CD4-positive, alpha-beta T cell treated with Interleukin-4 for 4 hours (primary cell): ENCODE measurements around the gene CPN1.
"Not testable (repeated sequence)": the region's sequence is repeated elsewhere in the genome, so short reads cannot be mapped to it uniquely, and the experiment has no call there.

Experiments used
- DNase-seq: peaks from one replicate; pipeline ENCODE4 v3.0.0-alpha.2; 2020

The CPN1 gene

GRCh38 chr10:100081075-100082001 lies at the start of gene CPN1:
Gene CPN1, minus strand, starts transcription at chr10:100081869. Its CDS starts 244 bp downstream, at chr10:100081625.
- DNase-seq, result no peak

DNA sequence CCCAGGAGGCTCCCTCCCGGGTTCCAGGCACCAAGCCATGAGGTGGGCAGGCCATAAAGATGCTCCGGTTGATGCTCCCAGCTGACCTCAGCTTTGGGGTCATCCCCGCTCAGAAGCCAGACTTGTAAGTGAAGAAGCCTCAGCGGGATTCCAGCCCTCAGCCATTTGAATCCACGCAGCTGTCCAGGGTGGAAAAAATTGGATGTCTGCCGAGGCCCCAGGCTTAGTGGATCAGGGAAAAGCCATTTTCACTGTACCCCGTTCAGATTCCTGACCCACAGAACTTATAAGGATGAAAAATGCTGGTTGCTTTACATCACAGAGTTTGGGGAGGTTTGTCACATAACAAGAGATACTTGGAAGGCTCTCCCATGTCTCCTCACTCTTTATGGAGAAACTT lies 49.2 kb upstream of the CPN1 start:
- no peak for DNase-seq

GRCh38 chr10:100129424-100129823 lies 47.8 kb upstream of the CPN1 start:
- no peak for DNase-seq

GRCh38 chr10:100128951-100129350 lies 47.3 kb upstream of the CPN1 start:
- no peak for DNase-seq

GRCh38 chr10:100125335-100125734 lies 43.7 kb upstream of the CPN1 start:
- not testable (repeated sequence) for DNase-seq

GRCh38 chr10:100124097-100124496 lies 42.4 kb upstream of the CPN1 start:
- DNase-seq, result no peak

DNA sequence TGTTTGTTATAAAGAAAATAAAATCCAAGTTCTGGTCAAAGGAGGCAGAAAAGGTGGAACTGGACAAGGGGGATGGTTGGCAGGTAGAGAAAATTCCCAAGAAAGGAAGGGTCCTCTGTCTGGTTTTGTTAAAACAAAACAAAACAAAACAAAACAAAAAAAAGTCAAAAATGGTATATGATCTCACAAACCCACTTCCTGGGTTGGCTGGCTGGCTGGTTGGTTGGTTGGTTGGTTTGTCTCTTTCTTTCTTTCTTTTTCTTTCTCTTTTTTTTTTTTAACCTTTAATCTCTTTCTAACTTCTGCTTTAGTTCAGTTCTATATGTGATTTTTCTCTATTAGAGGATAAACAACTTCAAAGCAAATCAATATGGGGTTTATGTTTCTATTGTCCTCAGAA lies 41.1 kb upstream of the CPN1 start:
- DNase-seq, result no peak

DNA sequence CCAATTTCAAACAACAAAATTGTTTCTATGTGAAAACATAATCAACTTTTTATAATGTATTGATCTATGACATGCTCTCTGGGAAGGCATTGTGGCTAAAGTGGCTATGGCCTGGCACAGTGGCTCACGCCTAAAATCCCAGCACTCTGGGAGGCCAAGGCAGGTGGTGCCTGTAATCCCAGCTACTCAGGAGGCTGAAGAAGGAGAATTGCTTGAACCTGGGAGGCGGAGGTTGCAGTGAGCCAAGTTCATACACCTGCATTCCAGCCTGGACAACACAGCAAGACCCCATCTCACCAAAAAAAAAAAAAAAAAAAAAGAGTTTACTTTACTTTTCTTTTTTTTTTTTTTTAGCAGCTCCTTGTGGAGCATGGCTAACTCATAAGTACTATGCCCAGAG lies 38.9 kb upstream of the CPN1 start:
- no peak for DNase-seq

GRCh38 chr10:100119726-100120125 lies 38.1 kb upstream of the CPN1 start:
- no peak for DNase-seq

GRCh38 chr10:100114976-100115770 lies 33.5 kb upstream of the CPN1 start:
- no peak for DNase-seq

DNA sequence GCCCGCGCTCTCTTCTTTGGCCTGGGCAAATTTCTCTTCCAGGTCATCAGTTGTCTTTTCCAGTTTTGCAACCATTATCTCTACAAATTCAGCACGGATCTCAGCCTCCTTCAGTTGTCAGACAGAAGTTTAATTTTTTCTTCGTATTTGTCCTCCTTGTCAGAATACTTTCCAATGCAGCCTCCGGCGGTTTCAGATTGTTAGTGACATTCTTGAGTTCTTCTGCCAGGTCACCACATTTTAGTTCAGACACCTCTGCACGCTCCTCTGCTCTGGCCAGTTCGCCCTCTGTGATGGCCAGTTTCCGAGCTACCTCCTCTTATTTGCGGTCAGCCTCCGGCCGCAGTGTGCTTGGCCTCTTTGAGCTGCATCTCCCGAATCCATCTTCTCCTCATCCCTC lies 32.8 kb upstream of the CPN1 start:
- DNase-seq, result no peak

DNA sequence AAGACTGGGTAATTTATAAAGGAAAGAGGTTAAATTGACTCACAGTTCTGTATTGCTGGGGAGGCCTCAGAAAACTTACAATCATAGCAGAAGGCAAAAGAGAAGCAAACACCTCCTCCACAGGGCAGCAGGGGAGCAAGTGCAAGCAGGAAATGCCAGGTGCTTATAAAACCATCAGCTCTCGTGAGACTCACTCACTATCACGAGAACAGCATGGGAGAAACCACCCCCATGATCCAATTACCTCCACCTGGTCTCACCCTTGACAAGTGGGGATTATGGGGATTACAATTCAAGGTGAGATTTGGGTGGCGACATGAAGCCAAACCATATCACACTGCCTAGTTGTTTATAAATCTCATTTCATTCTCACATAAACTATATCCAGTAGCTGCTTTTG lies 28.0 kb upstream of the CPN1 start:
- DNase-seq, result no peak

DNA sequence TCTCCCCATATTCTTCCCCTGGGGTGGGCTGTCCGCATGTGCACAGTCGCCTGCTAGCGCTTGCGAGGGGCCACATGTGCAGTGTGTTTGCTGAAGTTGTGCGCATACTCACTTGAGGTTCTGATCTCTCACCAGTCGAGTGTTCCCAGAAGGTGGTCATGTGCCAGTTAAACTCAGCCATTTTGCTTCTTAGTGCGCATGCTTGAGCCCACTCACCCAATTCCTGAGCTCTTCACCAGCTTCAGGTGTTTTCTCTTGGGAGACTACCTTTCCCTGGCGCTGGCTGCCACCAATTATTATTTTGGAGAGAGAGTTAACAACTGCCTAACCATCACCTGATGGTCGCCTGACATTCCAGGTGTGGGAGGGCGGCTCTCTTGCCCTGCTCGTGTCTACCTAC lies 25.2 kb upstream of the CPN1 start:
- DNase-seq, result no peak

DNA sequence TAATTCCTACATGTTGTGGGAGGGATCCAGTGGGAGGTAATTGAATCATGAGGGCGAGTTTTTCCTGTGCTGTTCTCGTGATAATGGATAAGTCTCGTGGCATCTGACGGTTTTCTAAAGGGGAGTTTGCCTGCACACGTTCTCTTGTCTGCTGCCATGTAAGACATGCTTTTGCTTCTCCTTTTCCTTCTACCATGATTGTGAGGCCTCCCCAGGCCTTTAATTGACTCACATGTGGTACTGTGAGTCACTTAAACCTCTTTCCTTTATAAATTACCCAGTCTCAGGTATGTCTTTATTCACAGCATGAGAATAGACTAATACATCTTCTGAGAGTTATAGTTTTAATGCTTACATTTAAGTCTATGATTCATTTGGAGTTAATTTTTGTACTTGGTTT lies 22.6 kb upstream of the CPN1 start:
- DNase-seq, result no peak

GRCh38 chr10:100103581-100103980 lies 21.9 kb upstream of the CPN1 start:
- DNase-seq, result no peak

DNA sequence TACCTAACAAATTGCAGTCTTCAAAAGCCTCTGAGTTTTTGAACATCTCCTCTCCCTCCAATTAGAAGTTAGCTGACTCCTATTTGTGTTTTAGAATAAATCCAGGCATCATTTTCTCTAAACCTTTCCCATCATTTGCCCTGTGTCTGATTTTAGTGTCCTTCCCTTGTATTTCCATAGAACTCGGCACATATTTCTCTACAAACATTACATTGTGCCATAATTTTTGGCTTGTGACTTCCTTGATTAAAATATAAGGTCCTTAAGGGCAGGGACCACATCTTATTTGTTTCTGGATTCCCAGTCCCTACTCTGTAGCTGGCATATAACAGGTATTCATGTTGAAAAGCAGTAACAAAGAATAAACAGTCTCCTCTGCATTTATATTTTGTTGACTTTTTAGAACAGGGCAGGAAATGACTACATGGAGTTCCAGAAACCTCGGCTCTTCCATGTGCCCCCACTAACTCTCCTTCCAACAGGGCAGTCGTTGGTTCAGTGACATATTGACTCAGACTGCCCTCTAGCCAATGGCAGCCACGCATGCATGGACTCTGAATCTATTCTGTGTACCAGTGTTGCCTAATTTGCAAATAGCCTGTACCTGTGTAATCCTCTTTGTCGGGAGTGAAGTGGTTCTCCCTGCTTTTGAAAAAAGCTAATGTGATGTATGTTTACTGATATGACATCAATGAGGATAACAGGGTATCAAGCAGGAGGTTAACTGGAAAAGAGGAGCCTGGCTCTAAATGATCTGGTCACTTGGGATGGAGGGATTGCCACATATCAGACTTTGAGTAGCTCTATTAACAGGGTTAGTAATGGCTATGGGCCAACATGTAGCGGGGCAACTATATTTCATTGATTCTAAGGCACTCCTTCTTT lies 19.8 kb upstream of the CPN1 start:
- no peak for DNase-seq

DNA sequence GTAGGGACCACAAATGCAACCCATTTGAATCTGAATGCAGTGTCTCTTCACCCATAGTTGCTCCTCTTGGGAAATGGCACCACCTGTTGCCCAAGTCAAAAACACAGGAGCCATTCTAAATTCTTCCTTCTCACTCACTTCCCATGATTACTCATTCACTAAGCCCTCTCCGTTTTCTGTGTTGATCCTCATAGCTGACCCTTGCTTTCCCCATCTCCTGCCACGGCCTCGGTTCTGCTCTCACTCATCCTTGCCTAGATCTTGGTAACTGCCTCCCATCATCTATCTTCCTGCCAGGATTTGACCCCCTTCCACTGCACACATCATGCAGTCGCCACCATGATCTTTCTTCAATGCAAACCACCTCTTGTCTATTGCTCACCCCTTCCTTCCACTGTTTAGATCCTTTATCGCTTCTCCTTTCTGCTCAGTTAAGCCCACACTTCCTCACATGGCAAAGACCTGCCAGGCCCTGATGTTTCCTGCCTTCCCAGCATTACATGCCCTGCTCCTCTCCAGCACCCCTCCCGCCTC lies 19.0 kb upstream of the CPN1 start:
- DNase-seq, result no peak

- no peak for DNase-seq
Observed at GRCh38 chr10:100089241-100089640, 7.6 kb upstream of the CPN1 start.

DNA sequence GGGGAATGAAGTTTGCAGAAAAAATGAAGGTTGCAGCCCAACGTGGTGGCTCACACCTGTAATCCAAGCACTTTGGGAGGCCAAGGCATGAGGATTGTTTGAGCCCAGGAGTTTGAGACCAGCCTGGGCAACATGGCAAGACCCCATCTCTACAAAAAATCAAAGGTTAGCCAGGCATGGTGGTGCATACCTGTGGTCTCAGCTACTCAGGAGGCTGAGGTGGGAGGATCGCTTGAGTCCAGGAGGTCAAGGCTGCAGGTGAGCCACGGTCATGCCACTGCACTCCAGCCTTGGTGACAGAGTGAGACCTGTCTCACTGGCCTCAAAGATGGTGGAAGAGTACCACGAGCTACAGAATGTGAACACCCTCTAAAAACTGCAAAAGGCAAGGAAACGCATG lies 5.0 kb upstream of the CPN1 start:
- not testable (repeated sequence) for DNase-seq

DNA sequence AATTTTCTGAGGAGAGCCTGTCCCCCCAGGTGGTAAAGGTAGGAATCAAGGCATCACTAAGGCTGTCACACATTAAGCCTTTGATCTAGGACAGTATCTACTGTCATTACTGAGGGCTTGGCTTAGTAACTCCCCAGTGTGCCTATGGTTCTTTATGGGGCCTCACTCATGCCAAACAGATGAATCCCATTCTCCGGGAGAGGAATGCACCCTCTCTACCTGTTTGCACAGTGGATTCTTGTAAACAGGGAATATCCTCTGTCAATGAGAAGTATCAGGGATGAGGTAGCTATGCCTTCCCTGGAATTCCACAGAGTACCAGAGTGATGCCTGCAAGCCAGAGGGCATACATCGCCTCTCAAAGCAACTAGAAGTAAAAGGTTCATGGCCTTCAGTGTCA lies 3.9 kb upstream of the CPN1 start:
- no peak for DNase-seq

DNA sequence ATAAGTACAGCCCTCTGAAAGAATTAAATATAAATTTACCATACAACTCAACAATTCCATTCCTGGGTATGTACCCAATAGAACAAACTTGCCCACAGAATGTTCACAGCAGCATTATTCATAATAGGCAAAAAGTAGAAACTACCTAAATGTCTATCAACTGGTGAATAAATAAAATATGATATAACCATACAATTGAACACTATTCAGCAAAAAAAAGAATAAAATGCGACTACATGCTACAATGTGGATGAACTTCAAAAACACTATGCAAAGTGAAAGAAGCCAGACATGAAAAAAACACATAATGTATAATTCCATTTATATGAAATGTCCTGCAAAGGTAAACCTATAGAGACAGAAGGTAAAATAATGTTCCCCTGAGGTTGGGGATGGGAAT lies 2.0 kb upstream of the CPN1 start:
- DNase-seq, result no peak

DNA sequence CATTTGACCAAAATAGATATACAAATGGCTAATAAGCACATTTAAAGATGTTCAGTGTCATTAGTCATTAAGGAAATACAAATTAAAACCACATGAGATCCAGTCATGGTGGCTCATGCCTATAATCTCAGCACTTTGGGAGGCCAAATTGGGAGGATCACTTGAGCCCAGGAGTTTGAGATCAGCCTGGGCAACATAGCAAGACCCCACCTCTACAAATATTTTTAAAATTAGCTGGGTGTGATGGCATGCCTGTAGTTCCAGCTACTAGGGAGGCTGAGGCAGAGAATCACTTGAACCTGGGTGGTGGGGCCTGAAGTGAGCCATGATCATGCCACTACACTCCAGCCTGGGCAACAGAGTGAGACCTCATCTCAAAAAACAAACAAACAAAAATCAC lies 607 bp upstream of the CPN1 start:
- not testable (repeated sequence) for DNase-seq

DNA sequence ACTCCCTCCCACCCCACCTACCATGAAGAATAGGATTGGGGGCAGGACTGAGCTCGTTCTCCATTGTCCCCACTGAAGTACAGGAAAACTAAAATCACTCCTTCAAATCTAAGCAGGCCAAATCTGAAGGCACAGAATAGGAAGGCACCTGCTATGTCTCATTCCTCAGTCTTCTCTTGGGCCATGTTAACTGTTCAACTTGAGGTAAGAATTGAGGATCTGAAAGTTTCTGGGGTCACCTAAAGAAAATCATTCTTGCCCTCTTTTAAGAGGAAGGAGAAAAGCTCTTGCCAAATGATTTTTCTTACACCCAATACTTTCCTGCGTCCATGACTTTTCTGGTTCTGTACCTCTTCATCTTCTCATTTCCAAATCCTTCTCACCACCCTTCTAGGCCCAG lies 4.9 kb downstream of the CPN1 start:
- DNase-seq, result no peak
